Measurements from ENCODE around the gene GDPGP1.

The GDPGP1 gene

GRCh38 chr15:90221246-90221900 lies 12.6 kb upstream of the GDPGP1 start:
- peak; percentile 95 for TF ChIP-seq CTCF (IDR thresholded peaks at IDR 0.05; ENCODE audit: low read depth, low read length)
- peak; percentile 89 for DNase-seq
- H3K27me3 ChIP-seq (ENCODE audit: insufficient read depth, low read depth, severe bottlenecking) = no peaks in the 10 kb centered on the region
- H3K27ac ChIP-seq = peak overlapping the region; percentile 72
- H3K9me3 ChIP-seq (ENCODE audit: severe bottlenecking) = no peaks in the 10 kb centered on the region
- no peak overlapping the region for H3K4me3 ChIP-seq (ENCODE audit: low read depth, low read length)
- H3K36me3 ChIP-seq = peaks cover 92% of the 10 kb centered on the region

DNA sequence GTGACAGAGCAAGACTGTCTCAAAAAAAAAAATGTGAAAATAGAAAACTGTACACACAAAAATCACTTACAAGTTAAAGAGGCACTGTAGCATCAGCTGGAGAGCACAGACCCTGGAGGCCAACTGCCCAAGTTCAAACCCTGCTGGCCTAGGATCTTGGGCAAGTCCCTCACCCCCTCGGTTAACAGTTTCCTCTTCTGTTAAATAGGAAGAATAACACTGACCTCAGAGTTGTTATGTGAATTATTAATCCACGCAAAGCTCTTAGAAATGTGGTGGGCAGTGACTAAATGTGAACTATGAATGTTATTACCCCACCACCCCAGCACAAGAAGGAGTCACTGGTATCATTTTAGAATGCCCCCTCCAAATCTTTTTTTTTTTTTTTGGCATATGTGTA lies 11.5 kb upstream of the GDPGP1 start:
- Histone ChIP-seq H3K27me3 (ENCODE audit: insufficient read depth, low read depth, severe bottlenecking) (no peaks in the 10 kb centered on the region), H3K9me3 (ENCODE audit: severe bottlenecking) (no peaks in the 10 kb centered on the region), H3K4me3 (ENCODE audit: low read depth, low read length) (no peak overlapping the region), H3K27ac (no peak overlapping the region), H3K36me3 (peaks cover 94% of the 10 kb centered on the region)
- DNase-seq = no peak
- TF ChIP-seq CTCF (IDR thresholded peaks at IDR 0.05; ENCODE audit: low read depth, low read length) = no peak

GRCh38 chr15:90223441-90224165 lies 10.4 kb upstream of the GDPGP1 start:
- H3K27me3 ChIP-seq (ENCODE audit: insufficient read depth, low read depth, severe bottlenecking) = no peaks in the 10 kb centered on the region
- no peak for TF ChIP-seq CTCF (IDR thresholded peaks at IDR 0.05; ENCODE audit: low read depth, low read length)
- no peak overlapping the region for H3K4me3 ChIP-seq (ENCODE audit: low read depth, low read length)
- no peak overlapping the region for H3K27ac ChIP-seq
- H3K36me3 ChIP-seq = peaks cover 94% of the 10 kb centered on the region
- DNase-seq = no peak
- no peaks in the 10 kb centered on the region for H3K9me3 ChIP-seq (ENCODE audit: severe bottlenecking)

DNA sequence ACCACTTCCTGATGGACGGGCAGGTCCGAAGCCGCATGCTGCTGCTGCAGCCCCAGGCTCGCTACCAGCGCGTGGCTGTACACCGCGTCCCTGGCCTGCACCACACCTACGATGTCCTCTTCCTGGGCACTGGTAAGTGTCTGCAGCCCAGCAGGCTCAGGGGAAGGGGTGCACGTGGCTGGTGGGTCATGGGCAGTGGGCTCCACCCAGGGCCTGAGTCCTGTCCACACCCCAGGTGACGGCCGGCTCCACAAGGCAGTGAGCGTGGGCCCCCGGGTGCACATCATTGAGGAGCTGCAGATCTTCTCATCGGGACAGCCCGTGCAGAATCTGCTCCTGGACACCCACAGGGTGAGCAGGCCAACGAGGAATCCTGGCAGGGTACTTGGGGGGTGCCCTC lies 9.0 kb upstream of the GDPGP1 start:
- no peak overlapping the region for H3K27ac ChIP-seq
- no peak for DNase-seq
- H3K27me3 ChIP-seq (ENCODE audit: insufficient read depth, low read depth, severe bottlenecking) = no peaks in the 10 kb centered on the region
- TF ChIP-seq CTCF (IDR thresholded peaks at IDR 0.05; ENCODE audit: low read depth, low read length) = no peak
- peaks cover 95% of the 10 kb centered on the region for H3K36me3 ChIP-seq
- no peaks in the 10 kb centered on the region for H3K9me3 ChIP-seq (ENCODE audit: severe bottlenecking)
- H3K4me3 ChIP-seq (ENCODE audit: low read depth, low read length) = no peak overlapping the region

DNA sequence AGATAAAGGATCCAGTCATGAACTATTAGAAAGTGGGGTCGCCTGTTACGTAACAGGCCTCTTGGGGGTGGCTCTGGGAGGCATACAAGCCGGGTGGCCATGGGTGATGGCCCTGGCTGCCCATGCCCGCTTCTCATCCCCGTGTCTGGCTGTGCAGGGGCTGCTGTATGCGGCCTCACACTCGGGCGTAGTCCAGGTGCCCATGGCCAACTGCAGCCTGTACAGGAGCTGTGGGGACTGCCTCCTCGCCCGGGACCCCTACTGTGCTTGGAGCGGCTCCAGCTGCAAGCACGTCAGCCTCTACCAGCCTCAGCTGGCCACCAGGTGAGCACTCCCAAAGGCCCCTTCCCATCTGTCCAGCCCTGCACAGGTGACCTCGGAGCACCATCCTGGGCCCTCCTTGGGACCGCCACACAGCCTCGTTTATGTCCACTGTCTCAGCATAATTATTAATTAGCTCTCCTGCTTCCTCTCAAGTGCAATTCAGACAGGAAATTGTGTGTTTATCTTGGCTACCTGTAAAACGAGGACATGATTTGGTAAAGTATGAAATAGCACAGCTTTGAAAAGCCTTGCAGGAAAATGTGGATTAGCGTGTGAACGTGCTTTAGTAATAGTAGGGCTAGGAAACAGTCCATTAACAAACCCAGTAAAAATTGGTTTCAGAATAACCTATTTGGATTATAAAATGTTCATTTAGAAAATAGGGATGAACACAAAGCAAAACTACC lies 8.3 kb upstream of the GDPGP1 start:
- H3K27ac ChIP-seq = no peak overlapping the region
- H3K4me3 ChIP-seq (ENCODE audit: low read depth, low read length) = no peak overlapping the region
- H3K27me3 ChIP-seq (ENCODE audit: insufficient read depth, low read depth, severe bottlenecking) = no peaks in the 10 kb centered on the region
- H3K36me3 ChIP-seq = peaks cover 97% of the 10 kb centered on the region
- no peak for TF ChIP-seq CTCF (IDR thresholded peaks at IDR 0.05; ENCODE audit: low read depth, low read length)
- H3K9me3 ChIP-seq (ENCODE audit: severe bottlenecking) = no peaks in the 10 kb centered on the region
- no peak for DNase-seq
